ENCODE measurements around the gene BCAS3. TPM values are rescaled to one million over a fixed set of nuclear protein-coding genes. Genes with fewer than 3 reads are reported as not detected.
"Not testable (repeated sequence)": the region's sequence is repeated elsewhere in the genome, so short reads cannot be mapped to it uniquely, and the experiment has no call there.

Gene BCAS3
- total and polyA plus RNA-seq, 4 experiments from 2014 or later: 27.0 to 45.2 (median 41.2) TPM

DNA sequence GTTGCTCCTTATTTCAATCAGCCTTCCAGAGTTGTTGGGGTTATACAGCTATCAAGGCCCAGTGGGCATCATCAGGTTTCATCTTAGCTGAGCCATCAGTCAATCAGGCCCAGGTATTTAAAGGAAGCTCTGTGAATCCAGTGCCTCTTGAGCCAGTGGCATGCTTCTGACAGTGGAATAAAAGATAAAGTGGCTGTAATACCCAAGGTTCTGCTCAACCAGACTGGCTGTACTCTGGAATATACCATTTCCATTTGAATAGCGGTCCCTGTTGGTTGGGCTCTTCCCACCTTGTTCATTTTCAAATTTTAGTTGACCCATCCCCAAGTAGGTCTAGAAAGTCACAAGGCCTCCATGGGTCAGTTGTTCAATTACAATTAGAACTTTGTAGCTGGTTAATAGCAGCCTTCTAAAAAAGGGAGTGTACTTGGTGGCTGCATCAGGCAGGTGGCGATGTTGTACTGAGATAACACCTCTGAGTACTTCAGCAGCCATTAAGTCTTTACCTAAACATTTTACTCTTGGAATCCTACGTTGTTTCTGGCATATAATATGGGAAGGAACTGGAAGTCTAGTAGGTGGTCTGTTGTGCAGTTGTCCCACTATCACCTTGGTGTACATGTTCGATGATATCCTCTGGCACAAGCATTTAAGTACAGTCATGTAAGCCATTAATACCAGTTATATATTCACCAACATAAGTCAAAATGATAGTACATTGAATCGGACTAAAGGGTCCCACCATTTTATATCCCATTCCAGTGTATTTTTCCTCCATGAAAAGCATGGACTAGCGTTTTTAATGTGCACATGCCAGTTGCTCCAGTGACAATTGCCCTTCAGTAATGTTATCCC lies 294.1 kb downstream of the BCAS3 start:
- H3K27ac Mint-ChIP-seq: no peak overlapping the region
- ChIA-PET CTCF (ENCODE audit: partially characterized antibody) (interaction anchor here (0.6 to 2.0 kb wide), 7 partner anchors 14 to 498 kb away, joined by 3 to 13 read pairs (median 3); partner anchors contain the start of gene TBX4), POLR2A (ENCODE audit: partially characterized antibody) (no interaction called here)
- no peaks in the 10 kb centered on the region for H3K9me3 ChIP-seq (ENCODE audit: control insufficient read depth in 1 of 2, low read length in 2 of 2)
- no peaks in the 10 kb centered on the region for H3K4me1 ChIP-seq (ENCODE audit: insufficient read depth, low read length)
- DNase-seq: peak in 4 of 5 donors; percentile 15 to 29 (median 22)
- H3K27me3 Mint-ChIP-seq: no peaks in the 10 kb centered on the region
- H3K4me3 ChIP-seq (ENCODE audit: low read length in 2 of 2): no peak overlapping the region
- H3K4me3 Mint-ChIP-seq: no peak overlapping the region
- H3K27me3 ChIP-seq (ENCODE audit: insufficient read depth, low read length): no peaks in the 10 kb centered on the region
- intact Hi-C loops (cut with micrococcal nuclease): loop anchor here (2.0 kb wide), 1 partner anchor 865 kb away; no protein-coding TSS in a partner anchor
- H3K27ac ChIP-seq (ENCODE audit: low read depth, low read length): no peak overlapping the region
- H3K36me3 ChIP-seq (ENCODE audit: insufficient read depth, low read length): no peaks in the 10 kb centered on the region
- peaks cover 0 to 14% (median 11%) of the 10 kb centered on the region in 8 donors for H3K9me3 Mint-ChIP-seq
- peaks cover 7 to 22% of the 10 kb centered on the region in 2 donors for H3K36me3 Mint-ChIP-seq
- H3K4me1 Mint-ChIP-seq: peaks cover 0 to 3% (median 0%) of the 10 kb centered on the region in 4 donors

DNA sequence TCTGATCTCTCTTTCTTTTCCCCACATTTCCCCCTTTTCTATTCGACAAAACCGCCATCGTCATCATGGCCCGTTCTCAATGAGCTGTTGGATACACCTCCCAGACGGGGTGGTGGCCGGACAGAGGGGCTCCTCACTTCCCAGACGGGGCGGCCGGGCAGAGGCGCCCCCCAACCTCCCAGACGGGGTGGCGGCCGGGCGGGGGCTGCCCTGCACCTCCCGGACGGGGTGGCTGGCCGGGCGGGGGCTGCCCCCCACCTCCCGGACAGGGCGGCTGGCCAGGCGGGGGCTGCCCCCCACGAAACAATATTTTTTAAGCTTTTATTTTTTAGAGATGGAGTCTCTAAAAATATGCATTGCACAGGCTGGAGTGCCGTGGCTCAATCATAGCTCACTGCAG lies 299.2 kb downstream of the BCAS3 start:
- H3K36me3 Mint-ChIP-seq; H3K9me3 Mint-ChIP-seq; H3K4me3 ChIP-seq (ENCODE audit: low read length in 2 of 2); H3K27me3 ChIP-seq (ENCODE audit: insufficient read depth, low read length); H3K27ac ChIP-seq (ENCODE audit: low read depth, low read length); H3K9me3 ChIP-seq (ENCODE audit: control insufficient read depth in 1 of 2, low read length in 2 of 2); H3K27me3 Mint-ChIP-seq; H3K27ac Mint-ChIP-seq; POLR2A ChIA-PET (ENCODE audit: partially characterized antibody); H3K4me1 ChIP-seq (ENCODE audit: insufficient read depth, low read length); H3K4me1 Mint-ChIP-seq; H3K4me3 Mint-ChIP-seq; intact Hi-C loops (cut with micrococcal nuclease); DNase-seq; H3K36me3 ChIP-seq (ENCODE audit: insufficient read depth, low read length); CTCF ChIA-PET (ENCODE audit: partially characterized antibody): not testable (repeated sequence)

DNA sequence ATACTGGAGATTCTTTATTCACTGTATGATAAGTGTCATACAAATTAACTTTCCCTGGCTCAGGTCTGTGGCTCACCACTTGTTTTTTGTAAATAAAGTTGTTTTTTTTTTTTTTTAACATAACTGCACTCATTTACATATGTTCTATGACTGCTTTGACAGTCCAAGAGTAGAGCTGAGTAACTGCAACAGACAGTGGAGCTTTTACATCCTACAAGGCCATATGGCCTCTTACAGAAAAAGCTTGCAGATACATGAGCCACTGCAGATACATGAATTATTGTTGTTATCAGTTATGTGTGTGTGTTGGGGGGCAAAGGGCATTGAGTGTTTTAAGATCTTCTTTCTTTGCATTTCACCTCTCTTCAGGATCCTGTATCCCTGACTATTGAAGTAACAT lies 311.7 kb downstream of the BCAS3 start:
- Mint-ChIP-seq H3K9me3 (peaks cover 0 to 2% (median 0%) of the 10 kb centered on the region in 8 donors), H3K36me3 (peaks cover 8 to 14% of the 10 kb centered on the region in 2 donors), H3K4me1 (peaks cover 0 to 6% (median 2%) of the 10 kb centered on the region in 4 donors), H3K27ac (no peak overlapping the region), H3K4me3 (no peak overlapping the region), H3K27me3 (no peaks in the 10 kb centered on the region)
- H3K4me3 ChIP-seq (ENCODE audit: low read length in 2 of 2): no peak overlapping the region
- no peaks in the 10 kb centered on the region for H3K9me3 ChIP-seq (ENCODE audit: control insufficient read depth in 1 of 2, low read length in 2 of 2)
- H3K27ac ChIP-seq (ENCODE audit: low read depth, low read length): no peak overlapping the region
- H3K27me3 ChIP-seq (ENCODE audit: insufficient read depth, low read length): no peaks in the 10 kb centered on the region
- DNase-seq: no peak
- no peaks in the 10 kb centered on the region for H3K4me1 ChIP-seq (ENCODE audit: insufficient read depth, low read length)
- intact Hi-C loops (cut with micrococcal nuclease): no loop called here
- no peaks in the 10 kb centered on the region for H3K36me3 ChIP-seq (ENCODE audit: insufficient read depth, low read length)
- ChIA-PET POLR2A (ENCODE audit: partially characterized antibody) (no interaction called here), CTCF (ENCODE audit: partially characterized antibody) (no interaction called here)

GRCh38 chr17:60989846-60990245 lies 312.2 kb downstream of the BCAS3 start:
- CTCF ChIA-PET (ENCODE audit: partially characterized antibody): no interaction called here
- Histone ChIP-seq H3K36me3 (ENCODE audit: insufficient read depth, low read length) (no peaks in the 10 kb centered on the region), H3K4me3 (ENCODE audit: low read length in 2 of 2) (no peak overlapping the region), H3K27ac (ENCODE audit: low read depth, low read length) (no peak overlapping the region), H3K9me3 (ENCODE audit: control insufficient read depth in 1 of 2, low read length in 2 of 2) (no peaks in the 10 kb centered on the region), H3K27me3 (ENCODE audit: insufficient read depth, low read length) (no peaks in the 10 kb centered on the region), H3K4me1 (ENCODE audit: insufficient read depth, low read length) (no peaks in the 10 kb centered on the region)
- peaks cover 0 to 6% (median 2%) of the 10 kb centered on the region in 4 donors for H3K4me1 Mint-ChIP-seq
- POLR2A ChIA-PET (ENCODE audit: partially characterized antibody): no interaction called here
- DNase-seq: no peak
- peaks cover 0 to 2% (median 0%) of the 10 kb centered on the region in 8 donors for H3K9me3 Mint-ChIP-seq
- no peak overlapping the region for H3K27ac Mint-ChIP-seq
- H3K36me3 Mint-ChIP-seq: peaks cover 8 to 14% of the 10 kb centered on the region in 2 donors
- intact Hi-C loops (cut with micrococcal nuclease): no loop called here
- H3K4me3 Mint-ChIP-seq: no peak overlapping the region
- H3K27me3 Mint-ChIP-seq: no peaks in the 10 kb centered on the region

DNA sequence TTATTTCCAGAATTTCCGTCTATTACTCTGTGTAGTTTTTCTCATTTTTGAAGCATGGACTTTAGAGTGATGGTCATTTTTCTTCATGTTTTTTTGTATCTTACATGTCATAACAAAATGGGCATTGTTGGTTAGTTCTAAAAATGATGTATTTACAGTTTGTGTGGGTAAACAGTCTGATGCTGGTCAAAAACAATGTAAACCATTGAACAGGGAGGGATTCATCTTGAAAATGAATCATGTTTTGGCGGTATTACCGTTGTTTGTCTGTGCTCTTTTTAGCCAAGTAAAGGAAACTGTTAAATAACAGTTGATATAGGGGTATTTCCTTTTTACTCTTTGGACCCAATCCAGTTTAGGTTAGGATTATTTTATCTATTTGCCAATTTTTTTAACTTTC lies 315.8 kb downstream of the BCAS3 start:
- Histone ChIP-seq H3K4me3 (ENCODE audit: low read length in 2 of 2) (no peak overlapping the region), H3K27ac (ENCODE audit: low read depth, low read length) (no peak overlapping the region), H3K9me3 (ENCODE audit: control insufficient read depth in 1 of 2, low read length in 2 of 2) (no peaks in the 10 kb centered on the region), H3K36me3 (ENCODE audit: insufficient read depth, low read length) (no peaks in the 10 kb centered on the region), H3K27me3 (ENCODE audit: insufficient read depth, low read length) (no peaks in the 10 kb centered on the region), H3K4me1 (ENCODE audit: insufficient read depth, low read length) (no peaks in the 10 kb centered on the region)
- no peaks in the 10 kb centered on the region for H3K4me1 Mint-ChIP-seq
- ChIA-PET CTCF (ENCODE audit: partially characterized antibody) (no interaction called here), POLR2A (ENCODE audit: partially characterized antibody) (no interaction called here)
- peaks cover 8 to 14% of the 10 kb centered on the region in 2 donors for H3K36me3 Mint-ChIP-seq
- intact Hi-C loops (cut with micrococcal nuclease): no loop called here
- no peak for DNase-seq
- no peaks in the 10 kb centered on the region for H3K27me3 Mint-ChIP-seq
- no peak overlapping the region for H3K27ac Mint-ChIP-seq
- H3K9me3 Mint-ChIP-seq: no peaks in the 10 kb centered on the region
- H3K4me3 Mint-ChIP-seq: no peak overlapping the region

DNA sequence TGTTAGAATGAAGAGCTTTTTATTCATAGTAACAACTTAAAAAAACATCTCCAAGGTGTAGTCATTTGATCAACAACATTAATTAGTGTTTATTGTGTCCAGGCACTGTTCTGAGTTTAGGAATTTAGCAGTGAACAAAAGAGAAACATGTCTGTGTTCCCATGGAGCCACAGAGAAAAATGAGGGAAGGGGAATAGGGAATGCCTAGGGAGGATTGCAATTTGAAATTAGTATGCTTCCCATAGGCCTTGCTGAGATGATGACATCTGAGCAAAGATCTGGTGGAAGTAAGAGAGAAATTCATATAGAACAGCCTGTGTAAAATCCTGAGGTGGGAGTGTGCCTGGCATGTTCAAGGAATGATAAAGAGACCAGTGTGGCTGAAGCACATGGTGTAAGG lies 318.0 kb downstream of the BCAS3 start:
- Histone ChIP-seq H3K9me3 (ENCODE audit: control insufficient read depth in 1 of 2, low read length in 2 of 2) (no peaks in the 10 kb centered on the region), H3K4me1 (ENCODE audit: insufficient read depth, low read length) (no peaks in the 10 kb centered on the region), H3K27ac (ENCODE audit: low read depth, low read length) (no peak overlapping the region), H3K36me3 (ENCODE audit: insufficient read depth, low read length) (no peaks in the 10 kb centered on the region), H3K27me3 (ENCODE audit: insufficient read depth, low read length) (no peaks in the 10 kb centered on the region), H3K4me3 (ENCODE audit: low read length in 2 of 2) (no peak overlapping the region)
- intact Hi-C loops (cut with micrococcal nuclease): no loop called here
- Mint-ChIP-seq H3K36me3 (peaks cover 6 to 10% of the 10 kb centered on the region in 2 donors), H3K4me3 (no peak overlapping the region), H3K27ac (no peak overlapping the region), H3K9me3 (no peaks in the 10 kb centered on the region), H3K4me1 (no peaks in the 10 kb centered on the region), H3K27me3 (no peaks in the 10 kb centered on the region)
- DNase-seq: no peak
- CTCF ChIA-PET (ENCODE audit: partially characterized antibody): no interaction called here
- POLR2A ChIA-PET (ENCODE audit: partially characterized antibody): no interaction called here

DNA sequence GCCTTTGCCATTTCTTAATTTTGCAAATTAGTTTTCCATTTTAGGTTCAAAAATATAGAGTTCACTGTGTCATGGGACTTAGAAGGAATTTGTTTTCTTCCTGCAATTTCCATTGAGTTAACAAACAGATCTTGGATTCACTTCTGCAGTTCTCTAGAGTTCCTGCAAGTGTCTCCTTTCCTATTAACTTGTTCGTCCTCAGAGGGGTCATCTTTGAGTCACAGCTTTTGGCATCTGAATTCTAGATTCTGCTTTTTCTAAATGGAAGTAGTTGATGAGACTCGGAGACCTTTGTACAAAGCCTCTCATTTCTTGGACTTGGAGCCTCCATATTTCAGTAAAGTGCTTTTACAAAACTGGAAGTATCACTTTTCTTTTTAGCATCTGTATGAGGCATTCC lies 323.3 kb downstream of the BCAS3 start:
- Histone ChIP-seq H3K36me3 (ENCODE audit: insufficient read depth, low read length) (no peaks in the 10 kb centered on the region), H3K27me3 (ENCODE audit: insufficient read depth, low read length) (no peaks in the 10 kb centered on the region), H3K4me3 (ENCODE audit: low read length in 2 of 2) (no peak overlapping the region), H3K4me1 (ENCODE audit: insufficient read depth, low read length) (no peaks in the 10 kb centered on the region), H3K27ac (ENCODE audit: low read depth, low read length) (no peak overlapping the region), H3K9me3 (ENCODE audit: control insufficient read depth in 1 of 2, low read length in 2 of 2) (no peaks in the 10 kb centered on the region)
- no peaks in the 10 kb centered on the region for H3K27me3 Mint-ChIP-seq
- H3K4me1 Mint-ChIP-seq: no peaks in the 10 kb centered on the region
- no peak for DNase-seq
- no peak overlapping the region for H3K27ac Mint-ChIP-seq
- ChIA-PET POLR2A (ENCODE audit: partially characterized antibody) (no interaction called here), CTCF (ENCODE audit: partially characterized antibody) (interaction anchor here (1.1 to 1.4 kb wide), 4 partner anchors 350 to 411 kb away, joined by 3 to 7 read pairs (median 4); no protein-coding TSS in a partner anchor)
- intact Hi-C loops (cut with micrococcal nuclease): loop anchor here (5.0 kb wide), 1 partner anchor 411 kb away; no protein-coding TSS in a partner anchor
- H3K9me3 Mint-ChIP-seq: peaks cover 0 to 2% (median 0%) of the 10 kb centered on the region in 8 donors
- H3K36me3 Mint-ChIP-seq: peaks cover 0 to 3% of the 10 kb centered on the region in 2 donors
- H3K4me3 Mint-ChIP-seq: no peak overlapping the region
